Ishikawa (cell line): ENCODE results near the gene PRSS33.

ENCODE experiments used
- CEBPB ChIP-seq: IDR thresholded peaks from 2 replicates; pipeline ENCODE4 v1.6.1; 2012
- CREB1 ChIP-seq: IDR thresholded peaks from 2 replicates; pipeline ENCODE4 v1.6.1; 2012; ENCODE audit warnings: low read depth
- EGR1 ChIP-seq: IDR thresholded peaks from 2 replicates; pipeline ENCODE4 v1.6.1; 2012
- MAX ChIP-seq: IDR thresholded peaks from 2 replicates; pipeline ENCODE4 v1.6.1; 2012
- NFIC ChIP-seq: IDR thresholded peaks from 2 replicates; pipeline ENCODE4 v1.6.1; 2012
- RAD21 ChIP-seq: IDR thresholded peaks from 2 replicates; pipeline ENCODE4 v1.6.1; 2012; ENCODE audit warnings: low read depth
- TAF1 ChIP-seq: IDR thresholded peaks from 2 replicates; pipeline ENCODE4 v1.6.1; 2012; ENCODE audit warnings: low read depth, mild to moderate bottlenecking
- TCF12 ChIP-seq: IDR thresholded peaks from 2 replicates; pipeline ENCODE4 v1.6.1; 2012; ENCODE audit warnings: low read depth
- TEAD4 ChIP-seq: IDR thresholded peaks from 2 replicates; pipeline ENCODE4 v1.6.1; 2012
- YY1 ChIP-seq: IDR thresholded peaks from 2 replicates; pipeline ENCODE4 v1.6.1; 2012; ENCODE audit warnings: low read depth

- no peak for TF ChIP-seq TCF12
- TF ChIP-seq CEBPB: no peak
- TF ChIP-seq NFIC: no peak
- TF ChIP-seq TAF1: no peak
- TF ChIP-seq YY1: no peak
- no peak for TF ChIP-seq CREB1
- no peak for TF ChIP-seq RAD21
- no peak for TF ChIP-seq MAX
- TF ChIP-seq EGR1: no peak
- TF ChIP-seq TEAD4: no peak
These were observed 43.0 kb upstream of the PRSS33 start for GRCh38 chr16:2830355-2830695.
